K562 (cell line): ENCODE measurements around the gene RAD52. TPM values are rescaled to one million over a fixed set of nuclear protein-coding genes. Genes with fewer than 3 reads are reported as not detected.

ENCODE experiments used
- ATAC-seq: fragments of 200-7000 bp; cut with Tn5 transposase; 3 replicates; pipeline ENCODE4 v1.9.1; 2020; ENCODE audit warnings: moderate library complexity
- BruUV-seq: library from RNA; stranded (reverse); fragments of 400-500 nt; replicated peaks from 2 replicates; lab custom pipeline; 2021; lab: Mats Ljungman, UMichigan
- CTCF ChIA-PET: fragments of 300-600 bp; formaldehyde crosslinking; extraction: SDS; loops from one replicate; lab custom pipeline; 2021; ENCODE audit warnings: low intra/inter-chr PET ratio; lab: Yijun Ruan, JAX
- POLR2A ChIA-PET: fragments of 300-600, 350-650 bp; sonication (Branson Sonifier 250); formaldehyde crosslinking; extraction: SDS; loops from one replicate; lab custom pipeline; 2021; ENCODE audit warnings: antibody characterized with exemption, inconsistent platforms; lab: Yijun Ruan, JAX
- DNase-seq, 4 experiments: peaks; one replicate each; pipeline versions ENCODE4 v3.0.0 to v3.0.0-alpha.2; 2011 to 2018; ENCODE audit warnings: low spot score in 3 of 4, mixed read lengths in 3 of 4; ENCODE audit errors: extremely low read depth in 1 of 4
- FAIRE-seq: peaks from 2 replicates; lab custom pipeline; 2011; peaks lifted over from hg19 to GRCh38; lab: Jason Lieb, UNC
- H2AFZ ChIP-seq: 2 replicates; pipeline ENCODE4 v1.6.0; 2011; ENCODE audit warnings: low read depth, low read length, control low read depth, inconsistent platforms
- H3K27ac ChIP-seq: fragments of 200-600 bp; 3 replicates; pipeline ENCODE4 v1.8.0; 2011; ENCODE audit warnings: low read depth, mild to moderate bottlenecking, control low read depth, inconsistent platforms, low read length, moderate library complexity, mixed read lengths; ENCODE audit errors: extremely low read depth
- H3K27me3 ChIP-seq, 2 experiments: fragments of 300-600 bp in 1 of 2; 2 replicates in 1 of 2; 3 replicates in 1 of 2; pipeline versions ENCODE4 v1.6.0 to v1.8.0; 2011; ENCODE audit warnings: inconsistent platforms in 2 of 2, low read length in 2 of 2, mild to moderate bottlenecking in 1 of 2, mixed read lengths in 1 of 2, moderate library complexity in 1 of 2; ENCODE audit not compliant: control insufficient read depth in 2 of 2, insufficient read depth in 2 of 2
- H3K36me3 ChIP-seq: fragments of 300-600 bp; 3 replicates; pipeline ENCODE4 v1.8.0; 2011; ENCODE audit warnings: mild to moderate bottlenecking, low read length, inconsistent platforms; ENCODE audit not compliant: control insufficient read depth, insufficient read depth
- H3K4me1 ChIP-seq, 2 experiments: fragments of 200-600 bp in 1 of 2; replicated peaks in 1 of 2; 2 replicates in 1 of 2; 3 replicates in 1 of 2; pipeline versions ENCODE4 v1.5.1 to v1.8.0; 2011; ENCODE audit warnings: inconsistent platforms in 2 of 2, low read length in 2 of 2, mild to moderate bottlenecking in 1 of 2, mixed read lengths in 1 of 2, moderate library complexity in 1 of 2; ENCODE audit not compliant: control insufficient read depth in 2 of 2, insufficient read depth in 2 of 2
- H3K4me2 ChIP-seq: 2 replicates; pipeline ENCODE4 v1.6.1; 2011; ENCODE audit warnings: low read length, control low read depth, inconsistent platforms, mixed read lengths; ENCODE audit not compliant: insufficient read depth
- H3K4me3 ChIP-seq: fragments of 200-600 bp; sonication (generic), shearing (Covaris generic); 2 replicates; pipeline ENCODE4 v1.5.1; 2016; ENCODE audit warnings: control low read depth, inconsistent platforms
- H3K79me2 ChIP-seq: fragments of 200-600 bp; 3 replicates; pipeline ENCODE4 v1.8.0; 2011; ENCODE audit warnings: low read length, inconsistent platforms; ENCODE audit not compliant: control insufficient read depth, insufficient read depth
- H3K9ac ChIP-seq, 2 experiments: 2 replicates each; pipeline versions ENCODE4 v1.6.0 to v1.6.1; 2011; ENCODE audit warnings: low read depth in 2 of 2, low read length in 2 of 2, control low read depth in 1 of 2, inconsistent platforms in 1 of 2, mild to moderate bottlenecking in 1 of 2, mixed read lengths in 1 of 2; ENCODE audit not compliant: insufficient read depth in 1 of 2
- H3K9me1 ChIP-seq: one replicate; pipeline ENCODE4 v1.6.0; 2011; ENCODE audit warnings: inconsistent platforms, mild to moderate bottlenecking, low read length, moderate library complexity; ENCODE audit not compliant: control insufficient read depth, insufficient read depth
- H3K9me3 ChIP-seq: replicated peaks from 2 replicates; pipeline ENCODE4 v1.5.1; 2011; ENCODE audit warnings: low read depth, low read length, inconsistent platforms; ENCODE audit not compliant: control insufficient read depth, insufficient read depth
- H4K20me1 ChIP-seq: replicated peaks from 2 replicates; pipeline ENCODE4 v1.6.1; 2011; ENCODE audit warnings: low read length, inconsistent platforms, mixed read lengths; ENCODE audit not compliant: control insufficient read depth, insufficient read depth
- BCL6 ChIP-seq: fragments of 250-450 bp; sonication (Bioruptor Pico); IDR thresholded peaks from 2 replicates; pipeline ENCODE4 v1.4.0; 2020
- BRD4 ChIP-seq: fragments of 200-600 bp; sonication (generic); IDR thresholded peaks from 2 replicates; pipeline ENCODE4 v1.6.1; 2017; ENCODE audit warnings: inconsistent platforms
- CBX1 ChIP-seq: sonication (generic); IDR thresholded peaks from 2 replicates; pipeline ENCODE4 v1.6.1; 2016; ENCODE audit warnings: antibody characterized with exemption, low read depth, mild to moderate bottlenecking
- MAFG ChIP-seq: fragments of 450-650 bp; conservative IDR thresholded peaks from 2 replicates; pipeline ENCODE4 v1.6.1; 2016; ENCODE audit warnings: missing genetic modification characterization, missing compliant biosample characterization
- PHF21A ChIP-seq: fragments of 450-650 bp; IDR thresholded peaks from 2 replicates; pipeline ENCODE4 v1.6.1; 2017; ENCODE audit warnings: low read depth, borderline replicate concordance
- U2AF2 ChIP-seq: fragments of 200-400 bp; formaldehyde crosslinking; optimal IDR thresholded peaks from 2 replicates; pipeline ENCODE3; 2017; ENCODE audit warnings: low read depth, mild to moderate bottlenecking, low read length
- ZNF224 ChIP-seq: sonication (generic); formaldehyde crosslinking; IDR thresholded peaks from 2 replicates; pipeline ENCODE4 v1.8.0; 2022; ENCODE audit warnings: mild to moderate bottlenecking, missing genetic modification reagents
- ZNF316 ChIP-seq: fragments of 450-650 bp; IDR thresholded peaks from 2 replicates; pipeline ENCODE4 v1.6.1; 2016
- ZNF583 ChIP-seq: fragments of 250-450 bp; sonication (Bioruptor Pico); IDR thresholded peaks from 2 replicates; pipeline ENCODE4 v1.4.0; 2020
- WGBS: fragments of 100-300 bp; shearing (Covaris generic); methylation state at CpG from one replicate; pipeline ENCODE4 v1.1.6; 2016; ENCODE audit warnings: low coverage, mixed read lengths; ENCODE audit not compliant: insufficient coverage; ENCODE audit errors: missing lambda C conversion rate; 5-methylcytosine and 5-hydroxymethylcytosine counted together
- in situ Hi-C: fragments of 300-500 bp; cut with MboI; formaldehyde crosslinking; loops from 4 replicates; pipeline ENCODE4 v1.15.0; 2018; ENCODE audit warnings: inconsistent platforms, mixed read lengths
- intact Hi-C: fragments of 100-400 bp; cut with micrococcal nuclease; formaldehyde crosslinking; loops from 2 replicates; pipeline ENCODE4 v1.14.2; 2022
- polyA plus RNA-seq, 8 experiments: library from polyadenylated mRNA; depleted of rRNA in 4 of 8; stranded (reverse) in 5 of 8; unstranded in 3 of 8; fragments of >200 nt; fragmentation: Nextera tagmentation in 2 of 8; fragmentation: Illumina TruSeq in 1 of 8; extraction: Ambion mirVana in 2 of 8; extraction: Trizol in 1 of 8; gene quantifications; 2 replicates each; pipeline versions ENCODE4 v1.2.1 to v1.2.3, GENCODE V29; 2011 to 2014; ENCODE audit warnings: inconsistent platforms in 1 of 8, missing spikeins in 1 of 8
- total RNA-seq, 7 experiments: library from RNA; depleted of rRNA in 6 of 7; stranded (reverse); fragments of >200 nt in 6 of 7; fragmentation: Illumina TruSeq in 2 of 7; extraction: Trizol in 2 of 7; gene quantifications; 2 replicates each; pipeline versions ENCODE4 v1.2.1 to v1.2.3, GENCODE V29; 2011 to 2021; ENCODE audit warnings: low replicate concordance in 1 of 7

RAD52 gene
- total and polyA plus RNA-seq, 9 of the 15 experiments (the other 6 are each of a cell fraction or from before 2014, with no cell fraction given) = 1.3 to 15.9 (median 9.3) TPM

GRCh38 chr12:867905-868304, 81.6 kb downstream of the RAD52 start:
- intact Hi-C loops = no loop called here
- ChIA-PET CTCF (no interaction called here), POLR2A (no interaction called here)
- Histone ChIP-seq H2AFZ (no peak overlapping the region), H3K4me1 (no peaks in the 10 kb centered on the region), H3K36me3 (peaks cover 74% of the 10 kb centered on the region), H3K4me3 (no peak overlapping the region), H3K9me1 (no peaks in the 10 kb centered on the region), H3K79me2 (no peaks in the 10 kb centered on the region), H3K4me2 (no peak overlapping the region), H3K9me3 (no peaks in the 10 kb centered on the region), H3K27me3 (no peaks in the 10 kb centered on the region), H4K20me1 (no peaks in the 10 kb centered on the region), H3K9ac (no peak overlapping the region), H3K27ac (no peak overlapping the region)
- 93% methylated on average over 5 of the region's 5 CpGs for WGBS
- in situ Hi-C loops = no loop called here
- no peak for DNase-seq
- FAIRE-seq = no peak
- ATAC-seq = no peak
- TF ChIP-seq BCL6 (CRISPR knock-in tag) (no peak), PHF21A (no peak)
- no TSS peak for BruUV-seq

GRCh38 chr12:865614-866013, 83.9 kb downstream of the RAD52 start:
- in situ Hi-C loops (no loop called here), intact Hi-C loops (no loop called here)
- 79% methylated on average over 1 of the region's 1 CpG for WGBS
- no peaks in the 10 kb centered on the region for H3K9me1 ChIP-seq
- no TSS peak for BruUV-seq
- H3K36me3 ChIP-seq = peaks cover 79% of the 10 kb centered on the region
- H3K9me3 ChIP-seq = no peaks in the 10 kb centered on the region
- no peak overlapping the region for H3K4me3 ChIP-seq
- H3K9ac ChIP-seq = no peak overlapping the region
- no peak for DNase-seq
- no peak overlapping the region for H2AFZ ChIP-seq
- H4K20me1 ChIP-seq = no peaks in the 10 kb centered on the region
- ATAC-seq = no peak
- ChIA-PET POLR2A (interaction anchor here (0.7 to 1.4 kb wide), 2 partner anchors 13 to 1074 kb away, joined by 3 to 5 read pairs; no protein-coding TSS in a partner anchor), CTCF (no interaction called here)
- H3K27me3 ChIP-seq = no peaks in the 10 kb centered on the region
- H3K4me1 ChIP-seq = no peaks in the 10 kb centered on the region
- no peak for FAIRE-seq
- no peak overlapping the region for H3K4me2 ChIP-seq
- H3K79me2 ChIP-seq = no peaks in the 10 kb centered on the region
- TF ChIP-seq ZNF583 (CRISPR knock-in tag) (no peak), ZNF316 (peak; percentile 73), U2AF2 (no peak), BRD4 (no peak), CBX1 (no peak), MAFG (tag) (0 out of 2 replicates have a peak, but pooled peaks have one; percentile 14), ZNF224 (CRISPR knock-in tag) (no peak)
- no peak overlapping the region for H3K27ac ChIP-seq
